ENCODE results near the gene LHFPL5.

GRCh38 chr6:35777356-35778102, 27.6 kb upstream of the LHFPL5 start:
- TF ChIP-seq, protein P1, sequence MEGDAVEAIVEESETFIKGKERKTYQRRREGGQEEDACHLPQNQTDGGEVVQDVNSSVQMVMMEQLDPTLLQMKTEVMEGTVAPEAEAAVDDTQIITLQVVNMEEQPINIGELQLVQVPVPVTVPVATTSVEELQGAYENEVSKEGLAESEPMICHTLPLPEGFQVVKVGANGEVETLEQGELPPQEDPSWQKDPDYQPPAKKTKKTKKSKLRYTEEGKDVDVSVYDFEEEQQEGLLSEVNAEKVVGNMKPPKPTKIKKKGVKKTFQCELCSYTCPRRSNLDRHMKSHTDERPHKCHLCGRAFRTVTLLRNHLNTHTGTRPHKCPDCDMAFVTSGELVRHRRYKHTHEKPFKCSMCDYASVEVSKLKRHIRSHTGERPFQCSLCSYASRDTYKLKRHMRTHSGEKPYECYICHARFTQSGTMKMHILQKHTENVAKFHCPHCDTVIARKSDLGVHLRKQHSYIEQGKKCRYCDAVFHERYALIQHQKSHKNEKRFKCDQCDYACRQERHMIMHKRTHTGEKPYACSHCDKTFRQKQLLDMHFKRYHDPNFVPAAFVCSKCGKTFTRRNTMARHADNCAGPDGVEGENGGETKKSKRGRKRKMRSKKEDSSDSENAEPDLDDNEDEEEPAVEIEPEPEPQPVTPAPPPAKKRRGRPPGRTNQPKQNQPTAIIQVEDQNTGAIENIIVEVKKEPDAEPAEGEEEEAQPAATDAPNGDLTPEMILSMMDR (IDR thresholded peaks at IDR 0.05) = no peak
- TF ChIP-seq EZH2 (IDR thresholded peaks at IDR 0.05; ENCODE audit: borderline replicate concordance, insufficient read depth, low read depth, low read length, poor library complexity, severe bottlenecking) = no peak

All from B cell (primary cell).